Measurements from ENCODE around the gene RAP1GAP2. TPM values are rescaled to one million over a fixed set of nuclear protein-coding genes. Genes with fewer than 3 reads are reported as not detected.

Gene RAP1GAP2
- total RNA-seq, 4 donors from 2014 or later: 10.8 to 18.3 (median 12.6) TPM

DNA sequence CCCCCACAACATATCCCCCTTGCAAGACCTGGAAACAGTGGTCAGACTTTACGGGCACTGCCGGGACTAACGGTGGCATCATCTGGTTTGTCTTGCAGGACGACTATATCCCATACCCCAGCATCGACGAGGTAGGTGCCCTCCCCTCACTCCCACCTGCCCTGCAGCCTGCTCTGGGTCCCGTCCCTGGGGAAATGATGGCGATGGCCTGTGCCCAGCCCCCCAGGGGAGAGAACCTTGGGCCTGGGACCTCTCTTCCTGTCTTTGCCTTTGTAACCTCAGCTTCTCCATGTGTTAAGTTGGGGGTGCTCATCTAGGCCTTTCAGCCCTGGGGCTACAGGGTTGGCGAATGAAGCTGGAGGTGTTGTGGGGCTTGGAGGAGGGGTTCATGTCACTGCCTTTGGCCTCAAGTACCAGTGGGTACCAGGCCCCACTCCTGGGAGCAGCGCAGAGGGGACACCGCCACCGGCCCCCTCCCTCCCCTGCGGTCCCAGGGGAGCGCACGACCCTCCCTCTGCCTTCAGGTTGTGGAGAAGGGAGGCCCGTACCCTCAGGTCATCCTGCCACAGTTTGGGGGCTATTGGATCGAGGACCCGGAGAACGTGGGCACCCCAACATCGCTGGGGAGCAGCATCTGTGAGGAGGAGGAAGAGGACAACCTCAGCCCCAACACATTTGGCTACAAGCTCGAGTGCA, 167.2 kb downstream of the RAP1GAP2 start:
- Histone ChIP-seq H3K36me3 (no peaks in the 10 kb centered on the region), H3K27me3 (no peaks in the 10 kb centered on the region), H3K27ac (no peak overlapping the region), H3K9me3 (no peaks in the 10 kb centered on the region), H3K4me1 (peaks cover 14% of the 10 kb centered on the region), H3K4me3 (no peak overlapping the region)
- peak in 1 of 2 donors; percentile 43 for DNase-seq (ENCODE audit: low spot score in 2 of 2)
- 84% methylated on average over 13 of the region's 21 CpGs for WGBS
- no peak for TF ChIP-seq CTCF (IDR thresholded peaks at IDR 0.05)
- no peak for TF ChIP-seq POLR2AphosphoS5 (IDR thresholded peaks at IDR 0.05)
- no peak for TF ChIP-seq EP300 (IDR thresholded peaks at IDR 0.05)

- no peak for DNase-seq (ENCODE audit: low spot score in 2 of 2)
- no peak overlapping the region for H3K4me3 ChIP-seq
- no peak for TF ChIP-seq POLR2A (IDR thresholded peaks at IDR 0.05)
- peaks cover 14% of the 10 kb centered on the region for H3K4me1 ChIP-seq
- WGBS: 88% methylated on average over 5 of the region's 6 CpGs
- no peaks in the 10 kb centered on the region for H3K36me3 ChIP-seq
- H3K27ac ChIP-seq: no peak overlapping the region
- no peaks in the 10 kb centered on the region for H3K27me3 ChIP-seq
- no peaks in the 10 kb centered on the region for H3K9me3 ChIP-seq
Observed at GRCh38 chr17:2964028-2964356, 167.8 kb downstream of the RAP1GAP2 start.

- no peak for DNase-seq (ENCODE audit: low spot score in 2 of 2)
- H3K27me3 ChIP-seq: no peaks in the 10 kb centered on the region
- peak overlapping the region; percentile 48 for H3K27ac ChIP-seq
- TF ChIP-seq EP300 (IDR thresholded peaks at IDR 0.05) (no peak), CTCF (IDR thresholded peaks at IDR 0.05) (no peak), POLR2A (IDR thresholded peaks at IDR 0.05) (no peak), POLR2AphosphoS5 (IDR thresholded peaks at IDR 0.05) (no peak)
- peaks cover 14% of the 10 kb centered on the region for H3K4me1 ChIP-seq
- H3K4me3 ChIP-seq: no peak overlapping the region
- 77% methylated on average over 9 of the region's 10 CpGs for WGBS
- no peaks in the 10 kb centered on the region for H3K36me3 ChIP-seq
- no peaks in the 10 kb centered on the region for H3K9me3 ChIP-seq
Observed at GRCh38 chr17:2964370-2964769, 168.1 kb downstream of the RAP1GAP2 start.

DNA sequence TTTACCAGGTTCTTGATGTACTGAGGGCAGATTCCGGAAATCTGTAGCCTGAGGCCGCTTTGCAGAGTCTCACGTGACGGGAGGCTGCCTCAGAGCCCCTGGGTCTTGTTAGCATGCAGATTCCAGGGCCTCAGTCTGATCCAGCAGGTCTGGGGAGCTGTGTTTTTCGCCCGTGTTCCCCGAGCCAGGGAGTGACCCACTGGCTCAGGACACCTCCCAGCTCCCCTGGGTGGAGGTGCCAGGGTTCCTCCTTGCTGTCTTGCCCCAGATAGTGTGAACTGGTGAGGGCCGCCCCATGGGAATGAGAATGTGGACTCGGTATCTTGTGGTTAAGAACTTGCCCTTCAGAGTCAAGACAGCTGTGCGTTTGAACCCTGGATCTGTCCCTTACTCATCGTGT, 168.6 kb downstream of the RAP1GAP2 start:
- Histone ChIP-seq H3K4me3 (no peak overlapping the region), H3K27me3 (no peaks in the 10 kb centered on the region), H3K36me3 (no peaks in the 10 kb centered on the region), H3K9me3 (no peaks in the 10 kb centered on the region), H3K4me1 (peaks cover 14% of the 10 kb centered on the region), H3K27ac (peak overlapping the region; percentile 48)
- WGBS: 96% methylated on average over 7 of the region's 11 CpGs
- TF ChIP-seq CTCF (IDR thresholded peaks at IDR 0.05): no peak
- TF ChIP-seq POLR2AphosphoS5 (IDR thresholded peaks at IDR 0.05): no peak
- TF ChIP-seq POLR2A (IDR thresholded peaks at IDR 0.05): no peak
- no peak for TF ChIP-seq EP300 (IDR thresholded peaks at IDR 0.05)
- no peak for DNase-seq (ENCODE audit: low spot score in 2 of 2)

DNA sequence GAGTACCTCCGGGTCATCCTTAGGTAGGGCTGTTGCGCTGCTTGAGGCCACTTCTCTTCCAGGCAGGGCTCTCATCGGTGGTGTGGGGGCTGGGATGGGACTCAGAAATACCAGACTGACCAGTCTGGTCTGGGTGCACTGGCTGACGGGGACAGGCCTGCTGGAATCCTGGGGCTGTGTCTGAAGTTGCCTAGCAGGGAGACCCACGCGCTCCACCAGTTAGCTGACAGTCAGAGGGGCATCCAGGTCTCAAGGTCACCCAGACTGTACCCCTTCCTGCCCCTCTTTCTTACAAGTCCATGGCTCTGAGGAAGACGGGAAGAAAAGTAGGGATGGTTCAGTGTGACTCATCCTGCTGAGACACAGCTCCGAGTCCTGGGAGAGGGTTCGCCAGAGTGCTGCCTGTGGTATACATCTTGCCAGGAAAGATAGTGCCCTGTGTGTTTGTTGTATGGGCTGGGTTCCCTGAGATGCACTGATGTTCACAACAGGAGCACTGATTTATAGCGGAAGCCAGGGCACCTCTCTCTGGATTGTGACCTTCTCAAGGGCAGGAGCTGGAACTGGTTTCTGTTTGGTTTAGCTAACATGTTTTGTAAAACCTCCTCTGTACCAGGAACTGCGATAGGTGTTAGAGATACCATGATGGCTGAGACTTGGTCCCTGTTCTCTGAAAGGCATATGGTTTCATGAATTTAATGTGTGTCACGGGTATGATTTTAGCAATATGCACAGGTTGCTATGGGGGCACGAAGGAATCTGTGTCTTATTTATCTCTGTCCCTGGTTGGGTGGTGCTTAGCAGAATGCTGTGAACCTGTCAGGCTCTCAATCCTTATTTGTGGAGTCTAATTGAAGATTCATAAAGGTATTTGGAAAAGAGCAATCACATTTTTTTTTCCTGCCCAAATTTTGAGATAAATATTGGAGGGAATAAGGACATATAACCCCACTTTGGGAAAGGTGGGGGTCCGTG, 169.7 kb downstream of the RAP1GAP2 start:
- Histone ChIP-seq H3K4me1 (peaks cover 5% of the 10 kb centered on the region), H3K27ac (no peak overlapping the region), H3K27me3 (no peaks in the 10 kb centered on the region), H3K9me3 (no peaks in the 10 kb centered on the region), H3K4me3 (no peak overlapping the region), H3K36me3 (no peaks in the 10 kb centered on the region)
- TF ChIP-seq EP300 (IDR thresholded peaks at IDR 0.05): no peak
- no peak for TF ChIP-seq CTCF (IDR thresholded peaks at IDR 0.05)
- TF ChIP-seq POLR2A (IDR thresholded peaks at IDR 0.05): no peak
- no peak for TF ChIP-seq POLR2AphosphoS5 (IDR thresholded peaks at IDR 0.05)
- WGBS: 63% methylated on average over 14 of the region's 14 CpGs
- no peak for DNase-seq (ENCODE audit: low spot score in 2 of 2)
